HG02798 (cell line): ENCODE data around the gene DMXL1.
"Not testable (repeated sequence)": the region's sequence is repeated elsewhere in the genome, so short reads cannot be mapped to it uniquely, and the experiment has no call there.

Experiments
- ATAC-seq: cut with Tn5 transposase; IDR thresholded peaks from one replicate; pipeline ENCODE4 v1.9.1; 2021; ENCODE audit warnings: mild to moderate bottlenecking; ENCODE audit not compliant: unreplicated experiment, poor library complexity

DMXL1 gene

DNA sequence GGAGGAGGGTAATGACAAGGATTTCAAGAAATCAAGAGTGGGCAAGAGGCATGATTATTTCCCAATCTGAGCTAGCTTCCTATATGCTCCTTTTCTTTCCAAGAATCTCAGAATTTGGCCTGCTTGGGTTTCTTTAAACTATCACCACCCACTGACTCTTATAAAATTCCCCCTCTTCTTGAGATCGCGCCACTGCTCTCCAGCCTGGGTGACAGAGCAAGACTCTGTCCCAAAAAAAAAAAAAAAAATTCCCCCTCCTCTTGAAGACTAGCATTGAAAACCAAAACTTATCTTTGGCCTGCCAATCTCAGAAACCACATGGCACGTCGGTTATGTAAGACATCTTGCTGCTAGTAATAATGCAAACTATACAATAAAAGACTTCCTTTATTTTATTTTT lies 3.4 kb upstream of the DMXL1 start:
- ATAC-seq, result no peak

DNA sequence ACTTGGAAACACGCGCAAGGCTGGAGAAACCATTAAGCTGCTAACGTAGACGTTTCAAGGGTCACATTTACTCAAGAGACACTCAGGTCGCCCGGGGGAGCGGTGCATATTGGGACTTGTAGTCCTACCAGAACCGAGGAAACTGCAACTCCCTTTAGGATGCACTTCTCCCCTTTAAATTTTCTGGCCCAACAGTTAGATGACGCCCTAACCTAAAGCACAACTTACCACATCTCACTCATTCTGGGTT lies 384 bp upstream of the DMXL1 start:
- ATAC-seq, result peak; percentile 63

DNA sequence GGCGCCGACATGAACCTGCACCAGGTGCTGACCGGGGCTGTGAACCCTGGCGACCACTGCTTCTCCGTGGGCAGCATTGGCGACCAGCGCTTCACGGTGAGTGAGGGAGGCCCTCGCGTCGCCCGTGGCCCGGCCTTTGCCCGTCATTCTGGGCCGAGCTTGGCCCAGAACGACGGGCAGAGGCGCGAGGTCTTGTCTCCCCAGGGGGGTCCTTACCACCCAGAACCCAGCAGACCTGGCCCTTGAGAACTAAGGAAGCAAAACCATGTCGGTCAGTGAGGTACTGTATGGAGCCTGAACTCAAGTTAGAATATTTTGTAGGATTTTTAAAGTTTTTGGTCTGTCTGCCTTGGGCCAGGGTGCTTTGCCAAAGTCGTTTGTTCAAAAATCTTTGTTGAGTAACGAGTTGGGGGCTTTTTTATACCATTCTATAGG lies 691 bp downstream of the DMXL1 start:
- ATAC-seq, result peak; percentile 20

DNA sequence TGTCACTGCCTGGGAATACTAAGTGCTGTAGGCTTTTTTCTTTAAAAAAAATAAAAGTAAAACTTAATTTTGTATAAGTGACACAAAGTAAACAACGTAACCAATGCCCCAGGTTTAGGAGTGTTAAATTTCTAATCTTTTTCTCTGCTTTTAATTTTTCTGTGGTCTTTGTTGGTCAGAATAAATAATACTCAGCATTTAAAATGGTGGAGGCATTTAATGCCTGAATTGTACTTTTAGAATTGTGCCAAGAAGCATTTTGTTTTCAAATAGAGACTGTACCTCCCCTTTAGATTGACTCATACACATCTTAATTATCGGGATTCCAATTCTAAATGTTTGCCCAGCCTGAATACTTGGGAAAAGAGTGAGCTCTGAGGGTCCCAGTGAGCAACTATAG lies 1.6 kb downstream of the DMXL1 start:
- ATAC-seq, result no peak

GRCh38 chr5:119073746-119074337 lies 3.0 kb downstream of the DMXL1 start:
- not testable (repeated sequence) for ATAC-seq

GRCh38 chr5:119074419-119074818 lies 3.5 kb downstream of the DMXL1 start:
- ATAC-seq, result peak; percentile 22

DNA sequence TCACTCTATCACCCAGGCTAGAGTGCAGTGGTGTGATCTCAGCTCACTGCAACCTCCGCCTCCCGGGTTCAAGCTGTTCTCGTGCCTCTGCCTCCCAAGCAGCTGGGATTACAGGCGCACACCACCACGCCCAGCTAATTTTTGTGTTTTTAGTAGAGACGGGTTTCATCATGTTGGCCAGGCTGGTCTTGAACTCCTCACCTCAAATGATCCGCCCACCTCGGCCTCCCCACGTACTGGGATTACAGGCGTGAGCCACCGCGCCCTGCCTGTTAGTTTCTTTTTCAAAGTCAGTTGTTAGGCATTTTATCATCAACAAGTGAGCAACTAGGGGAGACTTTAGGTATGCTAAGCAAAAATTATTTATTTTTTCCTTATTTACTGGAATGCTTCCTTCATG lies 4.4 kb downstream of the DMXL1 start:
- not testable (repeated sequence) for ATAC-seq

DNA sequence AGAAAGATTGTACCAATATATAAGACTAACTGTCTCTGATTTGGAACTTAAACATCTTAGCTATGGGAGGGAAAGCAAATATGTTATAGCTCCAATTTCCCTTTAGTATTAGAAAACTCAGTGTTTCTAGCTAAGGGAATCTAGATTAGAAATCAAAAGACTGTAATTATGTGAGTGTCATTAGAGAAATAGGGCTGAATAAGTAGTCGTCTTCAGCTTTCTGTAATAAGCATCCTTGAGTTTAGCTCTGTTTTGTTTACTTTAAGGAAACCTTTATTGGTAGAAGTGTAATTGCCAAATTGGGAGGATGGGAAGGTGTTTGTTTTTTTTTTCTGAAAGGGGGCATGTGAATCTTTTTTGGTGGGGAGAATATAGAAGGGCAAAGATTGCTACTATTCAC lies 5.2 kb downstream of the DMXL1 start:
- no peak for ATAC-seq

GRCh38 chr5:119077444-119077843 lies 6.6 kb downstream of the DMXL1 start:
- ATAC-seq, result no peak

DNA sequence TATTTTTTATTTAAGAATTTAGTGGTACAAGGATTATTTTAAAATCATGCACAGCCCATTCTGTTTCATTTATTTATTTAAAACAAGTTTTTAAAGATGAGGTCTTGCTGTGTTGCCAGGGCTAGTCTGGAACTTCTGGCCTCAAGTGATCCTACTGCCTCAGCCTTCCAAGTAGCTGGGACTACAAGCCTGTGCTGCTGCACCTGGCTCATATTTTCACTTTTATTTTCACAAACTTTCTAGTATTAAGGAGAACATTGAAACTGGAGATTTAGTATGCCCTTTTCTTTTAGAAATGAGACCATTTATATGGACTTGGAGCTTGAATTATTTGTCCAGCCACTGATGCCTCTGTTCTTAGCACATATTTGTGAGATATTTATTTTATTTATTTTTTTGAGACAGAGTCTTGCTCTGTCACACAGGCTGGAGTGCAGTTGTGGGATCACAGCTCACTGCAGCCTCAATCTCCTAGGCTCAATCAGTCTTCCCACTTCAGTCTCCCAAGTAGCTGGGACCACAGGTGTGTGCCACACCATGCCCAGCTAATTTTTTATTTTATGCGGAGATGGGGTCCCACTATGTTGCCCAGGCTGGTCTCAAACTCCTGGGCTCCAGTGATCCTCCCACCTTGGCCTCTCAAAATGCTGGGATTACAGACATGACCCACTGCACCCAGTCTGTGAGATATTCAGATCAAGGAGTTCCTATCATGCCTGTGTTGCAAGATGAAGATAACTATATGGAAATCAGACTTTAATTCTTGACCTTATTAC lies 7.4 kb downstream of the DMXL1 start:
- peak; percentile 34 for ATAC-seq

- ATAC-seq, result no peak
Observed at GRCh38 chr5:119078861-119079260, 8.0 kb downstream of the DMXL1 start.

GRCh38 chr5:119079318-119079921 lies 8.5 kb downstream of the DMXL1 start:
- peak; percentile 56 for ATAC-seq

GRCh38 chr5:119080936-119081335 lies 10.0 kb downstream of the DMXL1 start:
- ATAC-seq, result no peak

DNA sequence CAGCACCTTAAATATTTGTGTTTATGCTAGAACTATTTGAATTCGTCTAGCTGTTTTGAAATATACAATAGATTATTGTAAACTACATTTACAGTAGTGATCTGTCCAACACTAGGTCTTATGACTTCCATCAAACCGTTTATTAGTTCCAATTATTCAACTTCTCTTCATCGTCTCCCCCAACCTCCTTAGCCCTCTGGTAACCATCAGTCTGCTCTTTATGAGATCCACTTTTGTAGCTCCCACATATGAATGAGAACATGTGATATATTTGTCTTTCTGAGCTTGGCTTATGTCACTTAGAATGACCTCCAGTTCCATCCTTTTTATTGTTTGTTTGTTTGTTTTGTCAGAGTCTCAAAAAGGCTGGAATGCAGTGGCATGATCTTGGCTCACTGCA lies 11.8 kb downstream of the DMXL1 start:
- ATAC-seq, result no peak

DNA sequence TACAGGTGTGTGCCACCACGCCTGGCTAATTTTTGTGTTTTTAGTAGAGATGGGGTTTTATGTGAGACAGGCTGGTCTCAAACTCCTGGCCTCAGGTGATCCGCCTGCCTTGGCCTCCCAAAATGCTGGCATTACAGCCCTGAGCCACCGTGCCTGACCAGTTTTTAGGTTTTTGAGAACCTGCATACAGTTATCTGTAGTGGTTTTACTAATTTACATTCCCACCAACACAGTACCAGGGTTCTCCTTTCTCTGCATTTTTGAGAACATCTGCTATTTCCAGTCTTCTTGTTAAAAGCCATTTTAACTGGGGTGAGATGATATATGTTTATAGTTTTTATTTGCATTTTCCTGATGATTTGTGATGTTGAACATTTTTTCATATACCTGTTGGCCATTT lies 12.8 kb downstream of the DMXL1 start:
- ATAC-seq, result peak; percentile 75

DNA sequence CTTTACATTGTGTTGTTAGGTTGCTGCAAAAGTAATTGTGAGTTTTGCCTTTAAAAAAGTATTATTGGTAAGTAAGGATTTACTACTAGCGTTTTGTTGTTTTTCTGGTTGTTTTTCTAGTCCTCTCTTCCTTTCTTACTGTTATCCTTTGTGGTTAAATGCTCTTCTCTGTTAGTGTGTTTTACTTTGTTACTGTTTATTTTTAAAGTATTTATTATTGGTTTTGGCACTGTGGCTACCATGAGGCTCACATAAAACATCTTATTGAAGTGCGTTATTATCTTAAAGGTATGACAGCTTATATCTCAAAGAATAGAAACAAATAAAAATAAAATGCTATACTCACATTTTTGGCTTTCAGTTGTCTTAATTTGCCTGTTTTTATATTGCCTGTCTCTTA lies 17.6 kb downstream of the DMXL1 start:
- ATAC-seq, result no peak

- no peak for ATAC-seq
Observed at GRCh38 chr5:119095611-119096010, 24.7 kb downstream of the DMXL1 start.

- no peak for ATAC-seq
Observed at GRCh38 chr5:119105971-119106370, 35.1 kb downstream of the DMXL1 start.

GRCh38 chr5:119112151-119112550 lies 41.3 kb downstream of the DMXL1 start:
- no peak for ATAC-seq

DNA sequence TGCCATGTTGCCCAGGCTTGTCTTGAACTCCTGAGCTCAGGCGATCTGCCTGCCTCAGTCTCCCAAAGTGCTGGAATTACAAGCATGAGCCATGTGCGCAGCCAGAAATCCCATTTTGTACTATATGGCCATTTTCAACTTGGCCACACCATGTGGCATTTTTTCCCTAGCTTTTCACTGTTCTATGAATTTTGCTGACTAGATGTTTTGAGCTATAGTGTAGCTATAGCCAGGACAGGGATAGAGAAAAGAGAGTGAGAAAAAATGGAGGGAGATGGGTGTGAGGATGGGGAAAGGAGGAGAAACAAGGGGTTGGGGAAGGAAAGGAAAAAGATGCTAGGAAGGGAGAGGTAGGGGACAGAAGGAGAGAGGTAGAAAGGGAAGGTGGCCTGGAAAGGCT lies 46.4 kb downstream of the DMXL1 start:
- no peak for ATAC-seq

GRCh38 chr5:119118000-119118399 lies 47.1 kb downstream of the DMXL1 start:
- no peak for ATAC-seq

DNA sequence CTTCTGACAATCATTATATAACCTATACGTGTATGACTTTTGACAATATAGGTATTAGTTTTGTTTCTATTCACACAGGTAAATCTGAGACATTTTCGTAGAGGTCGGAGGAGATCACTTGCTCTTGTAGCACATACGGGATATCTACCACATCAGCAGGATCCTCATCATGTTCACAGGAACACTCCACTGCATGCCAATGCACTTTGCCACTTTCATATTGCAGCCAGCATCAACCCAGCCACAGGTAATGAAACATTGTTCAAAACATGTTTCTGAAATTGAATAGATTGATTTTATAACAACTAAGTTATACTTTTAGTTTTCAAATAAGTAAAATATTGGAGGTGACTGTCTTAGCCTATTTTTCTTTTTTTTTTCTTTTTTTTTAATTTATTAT lies 50.0 kb downstream of the DMXL1 start:
- no peak for ATAC-seq
